HCT116 (cell line): Measurements from ENCODE around the gene RPS17.

Source experiments
- CEBPB ChIP-seq: IDR thresholded peaks from 2 replicates; pipeline ENCODE4 v1.6.1; 2012; ENCODE audit warnings: low read depth
- EZH2 ChIP-seq: fragments of 200-600 bp; sonication (generic); IDR thresholded peaks from 2 replicates; pipeline ENCODE4 v1.6.1; 2017; ENCODE audit warnings: antibody characterized with exemption, mixed run types
- EZH2phosphoT487 ChIP-seq: fragments of 200-600 bp; IDR thresholded peaks from 2 replicates; pipeline ENCODE4 v1.6.1; 2018; ENCODE audit warnings: antibody characterized with exemption, borderline replicate concordance
- JUND ChIP-seq: IDR thresholded peaks from 2 replicates; pipeline ENCODE4 v1.6.1; 2012
- POLR2A ChIP-seq: IDR thresholded peaks from 2 replicates; pipeline ENCODE4 v1.7.0; 2011; ENCODE audit warnings: borderline replicate concordance; ENCODE audit not compliant: insufficient read depth, insufficient read length; ENCODE audit errors: extremely low read depth
- POLR2AphosphoS5 ChIP-seq: IDR thresholded peaks from 2 replicates; pipeline ENCODE4 v1.6.1; 2011; ENCODE audit warnings: mild to moderate bottlenecking, low read depth, low read length, moderate library complexity
- SIN3A ChIP-seq: IDR thresholded peaks from 2 replicates; pipeline ENCODE4 v1.6.1; 2012; ENCODE audit warnings: low read depth
- SRF ChIP-seq: IDR thresholded peaks from 2 replicates; pipeline ENCODE4 v1.6.1; 2012; ENCODE audit warnings: low read depth
- YY1 ChIP-seq: IDR thresholded peaks from 2 replicates; pipeline ENCODE4 v1.6.1; 2011; ENCODE audit warnings: low read length, low read depth, moderate library complexity, mild to moderate bottlenecking; ENCODE audit not compliant: insufficient replicate concordance; ENCODE audit errors: extremely low read depth
- ZFX ChIP-seq: fragments of 450-650 bp; IDR thresholded peaks from 2 replicates; pipeline ENCODE4 v1.6.1; 2017
- TF ChIP-seq, protein P1 (sequence below), 3 experiments: fragments of 200-600 bp in 1 of 3; sonication (generic) in 1 of 3; IDR thresholded peaks in 2 of 3; conservative IDR thresholded peaks in 1 of 3; 2 replicates each; pipeline ENCODE4 v1.5.1; 2012 to 2017; ENCODE audit warnings: low read depth in 2 of 3, low read length in 2 of 3, antibody characterized with exemption in 1 of 3, borderline replicate concordance in 1 of 3, control low read depth in 1 of 3, mild to moderate bottlenecking in 1 of 3, mixed read lengths in 1 of 3, mixed run types in 1 of 3, moderate library complexity in 1 of 3; ENCODE audit not compliant: insufficient read depth in 1 of 3
- TF ChIP-seq, protein P2 (sequence below): IDR thresholded peaks from 2 replicates; pipeline ENCODE4 v1.6.1; 2012; ENCODE audit warnings: low read depth
- TF ChIP-seq, protein P3 (sequence below): IDR thresholded peaks from 2 replicates; pipeline ENCODE4 v1.6.1; 2012

DNA sequence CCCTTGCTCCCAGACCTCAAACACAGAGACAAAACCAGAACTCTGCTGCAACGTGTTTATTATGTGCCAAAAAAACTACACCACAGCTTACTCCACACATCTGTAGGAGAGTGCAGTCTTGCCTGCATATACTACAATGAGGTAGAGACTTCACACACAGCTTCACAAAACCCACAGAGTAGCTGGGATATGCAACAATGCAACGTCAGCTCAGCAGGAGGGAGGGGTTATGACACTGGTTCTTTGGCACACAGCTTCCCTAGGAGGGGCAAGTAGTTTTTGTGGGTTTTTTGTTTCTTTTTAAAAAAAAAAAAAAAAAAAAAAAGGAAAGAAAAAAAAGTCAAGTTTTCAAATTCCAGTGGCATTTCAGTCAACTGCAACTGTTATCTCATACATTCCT is 2.9 kb upstream of the RPS17 start:
- TF ChIP-seq, protein P1, sequence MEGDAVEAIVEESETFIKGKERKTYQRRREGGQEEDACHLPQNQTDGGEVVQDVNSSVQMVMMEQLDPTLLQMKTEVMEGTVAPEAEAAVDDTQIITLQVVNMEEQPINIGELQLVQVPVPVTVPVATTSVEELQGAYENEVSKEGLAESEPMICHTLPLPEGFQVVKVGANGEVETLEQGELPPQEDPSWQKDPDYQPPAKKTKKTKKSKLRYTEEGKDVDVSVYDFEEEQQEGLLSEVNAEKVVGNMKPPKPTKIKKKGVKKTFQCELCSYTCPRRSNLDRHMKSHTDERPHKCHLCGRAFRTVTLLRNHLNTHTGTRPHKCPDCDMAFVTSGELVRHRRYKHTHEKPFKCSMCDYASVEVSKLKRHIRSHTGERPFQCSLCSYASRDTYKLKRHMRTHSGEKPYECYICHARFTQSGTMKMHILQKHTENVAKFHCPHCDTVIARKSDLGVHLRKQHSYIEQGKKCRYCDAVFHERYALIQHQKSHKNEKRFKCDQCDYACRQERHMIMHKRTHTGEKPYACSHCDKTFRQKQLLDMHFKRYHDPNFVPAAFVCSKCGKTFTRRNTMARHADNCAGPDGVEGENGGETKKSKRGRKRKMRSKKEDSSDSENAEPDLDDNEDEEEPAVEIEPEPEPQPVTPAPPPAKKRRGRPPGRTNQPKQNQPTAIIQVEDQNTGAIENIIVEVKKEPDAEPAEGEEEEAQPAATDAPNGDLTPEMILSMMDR (IDR thresholded peaks at IDR 0.05 in 2 of 3, conservative IDR thresholded peaks at IDR 0.05 in 1 of 3; ENCODE audit: borderline replicate concordance in 1 of 3, insufficient read depth in 1 of 3, low read depth in 2 of 3, low read length in 2 of 3), result no peak
- TF ChIP-seq POLR2A (no peak), EZH2phosphoT487 (no peak), EZH2 (no peak), ZFX (no peak), JUND (no peak), POLR2AphosphoS5 (no peak), YY1 (no peak), CEBPB (no peak), SRF (no peak), SIN3A (no peak)
- TF ChIP-seq, protein P2, sequence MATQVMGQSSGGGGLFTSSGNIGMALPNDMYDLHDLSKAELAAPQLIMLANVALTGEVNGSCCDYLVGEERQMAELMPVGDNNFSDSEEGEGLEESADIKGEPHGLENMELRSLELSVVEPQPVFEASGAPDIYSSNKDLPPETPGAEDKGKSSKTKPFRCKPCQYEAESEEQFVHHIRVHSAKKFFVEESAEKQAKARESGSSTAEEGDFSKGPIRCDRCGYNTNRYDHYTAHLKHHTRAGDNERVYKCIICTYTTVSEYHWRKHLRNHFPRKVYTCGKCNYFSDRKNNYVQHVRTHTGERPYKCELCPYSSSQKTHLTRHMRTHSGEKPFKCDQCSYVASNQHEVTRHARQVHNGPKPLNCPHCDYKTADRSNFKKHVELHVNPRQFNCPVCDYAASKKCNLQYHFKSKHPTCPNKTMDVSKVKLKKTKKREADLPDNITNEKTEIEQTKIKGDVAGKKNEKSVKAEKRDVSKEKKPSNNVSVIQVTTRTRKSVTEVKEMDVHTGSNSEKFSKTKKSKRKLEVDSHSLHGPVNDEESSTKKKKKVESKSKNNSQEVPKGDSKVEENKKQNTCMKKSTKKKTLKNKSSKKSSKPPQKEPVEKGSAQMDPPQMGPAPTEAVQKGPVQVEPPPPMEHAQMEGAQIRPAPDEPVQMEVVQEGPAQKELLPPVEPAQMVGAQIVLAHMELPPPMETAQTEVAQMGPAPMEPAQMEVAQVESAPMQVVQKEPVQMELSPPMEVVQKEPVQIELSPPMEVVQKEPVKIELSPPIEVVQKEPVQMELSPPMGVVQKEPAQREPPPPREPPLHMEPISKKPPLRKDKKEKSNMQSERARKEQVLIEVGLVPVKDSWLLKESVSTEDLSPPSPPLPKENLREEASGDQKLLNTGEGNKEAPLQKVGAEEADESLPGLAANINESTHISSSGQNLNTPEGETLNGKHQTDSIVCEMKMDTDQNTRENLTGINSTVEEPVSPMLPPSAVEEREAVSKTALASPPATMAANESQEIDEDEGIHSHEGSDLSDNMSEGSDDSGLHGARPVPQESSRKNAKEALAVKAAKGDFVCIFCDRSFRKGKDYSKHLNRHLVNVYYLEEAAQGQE, result no peak
- TF ChIP-seq, protein P3, sequence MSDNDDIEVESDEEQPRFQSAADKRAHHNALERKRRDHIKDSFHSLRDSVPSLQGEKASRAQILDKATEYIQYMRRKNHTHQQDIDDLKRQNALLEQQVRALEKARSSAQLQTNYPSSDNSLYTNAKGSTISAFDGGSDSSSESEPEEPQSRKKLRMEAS, result no peak
